Epithelial cell of prostate (primary cell): ENCODE measurements around the gene ARHGAP15.
A peak's percentile ranks its signal among the peaks of the same experiment; 100 is the strongest.

ENCODE experiments used
- DNase-seq: peaks from one replicate; pipeline ENCODE4 v3.0.0-alpha.2; 2011; ENCODE audit warnings: low read depth, low spot score
- H3K27ac ChIP-seq: fragments of 450-650 bp; 2 replicates; pipeline ENCODE4 v1.5.1; 2017; ENCODE audit warnings: mild to moderate bottlenecking

ARHGAP15 gene

DNA sequence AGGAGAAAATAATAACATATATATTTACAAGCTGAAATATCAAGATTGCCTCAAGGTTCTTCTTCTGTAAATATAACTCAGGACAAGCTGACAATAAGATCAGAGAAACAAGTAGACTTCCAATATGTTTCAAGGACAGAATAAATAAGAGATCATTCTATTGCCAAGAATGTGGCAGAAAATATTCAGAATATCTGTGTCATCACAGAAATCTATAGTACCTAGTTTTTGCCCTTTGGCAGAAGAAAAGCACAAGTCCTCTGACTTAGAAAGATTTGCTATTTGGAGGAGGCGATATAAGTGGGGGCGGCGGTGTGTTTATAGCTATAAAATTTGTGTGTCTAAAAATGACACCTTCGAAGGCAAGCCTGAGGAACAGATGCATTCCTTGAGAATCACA, 34.3 kb downstream of the ARHGAP15 start:
- no peak overlapping the region for H3K27ac ChIP-seq
- no peak for DNase-seq

DNA sequence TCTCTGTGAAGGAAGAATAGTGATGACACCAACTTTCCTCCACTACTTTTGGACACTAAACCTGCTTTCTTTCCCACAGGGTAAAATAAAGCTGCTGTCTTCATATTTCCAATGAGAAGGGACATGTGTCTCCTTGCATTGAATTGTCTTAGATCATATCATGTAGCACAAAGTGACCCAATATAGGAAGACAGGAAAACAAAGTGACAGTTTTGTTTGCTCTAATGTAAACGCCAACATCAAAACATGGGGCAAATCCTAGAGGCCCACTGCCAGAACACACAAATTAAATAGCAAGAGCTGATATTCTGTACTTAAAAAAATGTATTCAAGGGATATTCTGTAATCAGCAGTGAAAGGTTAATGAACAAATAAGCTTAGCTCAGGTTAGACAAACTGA, 36.1 kb downstream of the ARHGAP15 start:
- H3K27ac ChIP-seq = no peak overlapping the region
- DNase-seq = no peak

DNA sequence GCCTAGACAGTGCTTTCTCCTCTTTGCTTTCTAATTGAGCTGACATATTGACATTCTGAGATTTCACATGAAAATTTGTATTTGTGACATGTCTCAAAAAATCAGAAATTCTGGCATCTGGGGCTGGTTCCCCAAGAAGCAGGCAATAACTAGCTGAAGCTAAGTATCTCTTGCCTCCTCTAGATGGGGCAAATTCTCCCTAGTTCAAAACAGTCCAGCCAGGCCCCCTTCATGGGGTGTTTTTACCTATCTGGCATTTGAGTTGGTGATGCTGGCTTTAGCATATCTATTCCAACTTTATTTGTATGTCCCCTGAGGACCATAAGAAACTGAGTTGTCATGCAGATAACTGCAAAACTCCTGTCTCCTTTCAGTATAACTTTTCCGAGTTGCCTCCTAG, 39.9 kb downstream of the ARHGAP15 start:
- no peak overlapping the region for H3K27ac ChIP-seq
- DNase-seq = no peak

DNA sequence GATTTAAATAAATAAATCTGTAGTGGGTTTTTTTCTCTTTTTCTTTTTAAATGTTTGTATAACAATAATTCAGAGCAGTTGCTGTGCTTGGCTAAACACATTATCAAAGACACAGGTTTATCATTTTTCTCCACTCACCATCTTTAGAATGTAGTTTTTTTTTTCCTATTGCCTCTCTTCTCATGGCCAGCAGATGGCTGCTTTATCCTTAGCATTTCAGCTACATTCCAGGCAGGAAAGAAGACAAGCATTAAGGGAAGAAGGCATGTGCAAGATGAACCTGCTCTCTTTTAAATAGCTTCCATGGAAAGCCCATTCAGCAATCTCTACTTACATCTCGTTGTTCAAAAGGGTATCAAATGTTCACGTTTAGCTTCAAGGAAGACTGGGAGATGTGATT, 42.6 kb downstream of the ARHGAP15 start:
- no peak for DNase-seq
- no peak overlapping the region for H3K27ac ChIP-seq

DNA sequence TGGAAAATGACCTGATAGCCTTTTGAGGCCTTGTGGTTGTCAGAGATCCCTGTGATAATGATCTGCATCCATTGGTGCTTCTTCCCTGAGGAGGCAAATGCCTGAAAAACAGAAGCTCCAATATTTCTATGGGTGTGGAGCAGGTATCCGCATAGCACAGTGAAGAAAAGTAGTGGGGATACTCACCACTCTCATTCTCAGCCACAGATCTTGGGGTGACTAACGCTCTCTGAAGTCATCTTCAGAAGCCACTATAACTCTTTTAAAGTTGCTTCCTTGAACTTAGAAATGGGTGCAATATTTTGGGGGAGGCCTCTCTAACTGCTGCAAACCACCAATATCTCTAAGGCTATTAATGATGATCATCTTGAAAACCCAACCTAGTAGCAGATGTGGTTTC, 46.2 kb downstream of the ARHGAP15 start:
- no peak for DNase-seq
- no peak overlapping the region for H3K27ac ChIP-seq

DNA sequence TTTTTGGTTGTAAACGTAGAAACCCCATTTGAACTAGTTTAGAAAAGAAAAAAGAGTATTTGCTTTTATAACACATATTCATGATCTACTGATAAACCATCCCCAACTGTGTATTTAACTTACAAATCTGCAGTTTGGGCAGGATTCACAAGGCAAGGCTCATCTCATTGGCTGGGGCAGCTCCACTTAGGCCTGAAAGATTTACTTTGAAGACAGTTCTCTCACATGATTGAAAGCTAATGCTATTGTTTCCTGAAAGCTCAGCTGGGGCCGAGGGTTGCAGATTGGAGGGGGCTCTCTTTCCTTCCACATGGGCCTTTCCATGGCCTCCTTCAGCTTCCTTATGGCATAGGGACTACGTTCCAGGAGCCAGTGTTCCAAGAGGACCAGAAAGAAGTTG, 47.4 kb downstream of the ARHGAP15 start:
- no peak for DNase-seq
- no peak overlapping the region for H3K27ac ChIP-seq

DNA sequence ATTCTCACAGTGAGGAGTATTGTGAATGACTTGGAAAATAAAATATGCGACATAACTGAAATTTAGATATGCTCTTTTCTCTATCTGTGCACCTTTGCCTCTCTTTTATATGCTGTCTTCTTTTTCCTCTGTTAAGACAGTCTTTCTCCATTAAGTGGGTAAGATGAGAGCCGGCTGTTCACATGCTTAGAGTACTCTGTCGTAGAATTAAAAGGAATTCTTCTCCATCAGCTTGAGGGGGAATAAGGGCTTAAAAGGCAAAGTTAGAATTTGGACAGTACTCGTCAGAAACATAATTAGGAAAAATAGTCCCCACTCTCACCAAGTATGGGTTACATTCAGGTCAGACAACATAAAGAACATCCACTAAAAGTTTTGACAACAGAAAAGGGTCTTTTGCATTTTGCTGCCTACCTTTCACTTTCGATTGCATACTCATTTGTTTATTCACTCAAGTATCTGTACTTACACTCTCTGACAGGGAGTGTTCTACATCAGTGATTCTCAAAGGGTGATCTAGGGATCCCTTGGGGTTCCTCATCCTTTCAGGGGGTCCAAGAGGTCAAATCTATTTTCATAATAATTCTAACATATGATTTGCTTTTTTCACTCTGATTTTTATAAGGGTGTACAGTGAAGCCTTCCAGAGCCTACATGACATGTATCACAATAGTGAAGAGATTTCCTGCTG, 48.0 kb downstream of the ARHGAP15 start:
- no peak overlapping the region for H3K27ac ChIP-seq
- DNase-seq = no peak

DNA sequence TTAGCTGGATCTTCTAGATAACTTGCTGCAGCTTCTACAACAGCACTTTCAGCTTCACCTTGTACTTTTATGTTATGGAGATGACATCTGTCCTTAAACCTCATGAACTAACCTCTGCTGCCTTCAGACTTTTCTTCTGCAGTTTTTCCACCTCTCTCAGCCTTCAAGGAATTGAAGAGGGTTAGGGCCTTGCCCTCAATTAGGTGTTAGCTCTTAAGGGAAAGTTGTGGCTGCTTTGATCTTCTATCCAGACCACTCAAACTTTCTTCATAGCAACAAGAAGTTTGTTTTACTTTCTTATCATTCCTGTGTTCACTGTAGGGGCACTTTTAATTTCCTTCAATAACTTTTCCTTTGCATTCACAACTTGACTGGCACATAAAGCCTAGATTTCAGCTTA, 52.3 kb downstream of the ARHGAP15 start:
- no peak overlapping the region for H3K27ac ChIP-seq

DNA sequence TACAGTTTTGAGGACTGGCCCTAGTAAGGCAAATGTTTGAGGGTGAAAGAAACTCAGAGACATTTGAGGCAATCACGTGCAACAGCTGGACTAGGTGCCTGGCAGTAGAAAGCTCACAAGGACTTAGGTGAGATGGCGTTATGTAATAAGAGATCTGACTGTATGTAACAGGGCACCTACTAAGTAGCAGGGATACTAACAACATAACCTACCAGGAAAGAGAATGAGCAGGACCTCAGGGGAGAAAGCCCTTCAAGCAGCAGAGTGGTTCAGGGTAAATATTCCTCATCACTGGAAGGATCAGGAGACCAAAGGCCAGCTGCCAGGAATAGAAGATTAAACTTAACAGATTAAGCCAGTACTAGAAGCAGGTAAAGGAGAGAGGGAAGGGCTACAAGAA, 53.4 kb downstream of the ARHGAP15 start:
- H3K27ac ChIP-seq = no peak overlapping the region
- no peak for DNase-seq

More for the DNA sequence above, 52.3 kb downstream of the ARHGAP15 start:
- DNase-seq = no peak

DNA sequence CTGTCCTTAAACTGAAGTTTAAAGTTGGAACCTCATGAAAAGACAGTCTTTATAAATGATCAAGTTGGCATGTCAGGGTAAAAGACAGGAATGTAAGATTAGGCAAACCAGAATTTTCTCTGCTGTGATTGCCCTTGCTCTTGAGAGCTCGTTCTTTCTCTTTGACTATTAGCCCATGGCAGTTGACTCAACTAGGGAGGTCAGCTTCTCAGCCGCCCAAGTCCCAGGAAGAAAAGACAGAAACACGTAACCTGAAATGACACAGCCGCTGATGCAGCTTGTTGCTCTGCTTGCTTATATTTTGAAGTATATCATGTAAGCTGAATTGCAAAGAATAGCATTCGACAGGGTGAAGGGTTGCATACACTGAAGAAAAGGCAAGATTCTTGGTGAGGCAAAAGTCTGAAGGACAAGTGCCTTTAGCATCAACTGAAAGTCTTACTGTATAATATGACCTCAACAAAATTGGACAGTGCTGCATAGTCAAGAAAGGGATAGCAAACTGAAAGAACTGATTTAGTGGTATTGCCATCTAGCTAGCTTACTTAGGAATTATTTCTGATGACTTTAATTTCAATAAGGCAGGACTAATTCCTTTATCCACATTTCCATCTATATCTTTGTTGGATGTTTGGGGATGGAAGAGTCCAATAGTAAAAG, 54.7 kb downstream of the ARHGAP15 start:
- no peak for DNase-seq
- H3K27ac ChIP-seq = no peak overlapping the region

DNA sequence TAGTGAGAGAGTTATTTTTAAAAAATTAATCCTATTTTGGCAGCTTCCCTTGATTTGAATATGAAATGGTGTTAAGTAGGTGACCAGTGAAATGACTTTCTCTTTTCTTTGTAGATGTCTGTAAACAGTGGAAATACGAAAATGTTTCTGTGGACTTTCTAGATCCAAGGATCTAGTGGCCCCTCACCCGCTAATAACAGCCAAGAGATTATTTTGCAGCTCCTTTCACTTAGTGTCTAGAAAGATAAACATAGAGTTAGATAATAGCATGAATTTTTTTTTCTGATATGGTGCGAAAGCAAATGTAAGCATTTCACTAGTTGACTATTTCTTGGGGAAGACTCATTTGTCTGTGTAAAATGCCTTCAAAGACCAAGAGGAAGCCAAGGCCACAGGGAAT, 57.7 kb downstream of the ARHGAP15 start:
- DNase-seq = no peak
- no peak overlapping the region for H3K27ac ChIP-seq

DNA sequence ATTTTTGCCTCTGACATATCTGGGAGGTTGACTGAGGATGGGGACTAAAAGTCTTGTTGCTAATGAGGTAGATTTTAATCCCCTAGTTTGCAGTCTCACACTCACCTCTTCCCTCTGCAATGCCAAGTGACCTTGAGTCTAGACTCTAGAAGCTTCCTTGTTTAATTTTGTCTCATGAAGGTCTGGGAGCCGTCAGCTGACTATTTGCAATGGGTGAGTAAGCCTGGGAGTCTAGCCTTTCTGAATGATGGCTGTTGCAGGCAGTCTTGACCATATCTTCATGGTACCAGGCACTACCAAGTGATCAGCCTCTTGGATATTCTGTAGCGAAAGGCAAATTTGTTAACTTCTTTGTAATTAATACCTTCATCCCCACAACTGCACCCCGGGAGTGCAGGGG, 61.2 kb downstream of the ARHGAP15 start:
- H3K27ac ChIP-seq = no peak overlapping the region
- DNase-seq = no peak

DNA sequence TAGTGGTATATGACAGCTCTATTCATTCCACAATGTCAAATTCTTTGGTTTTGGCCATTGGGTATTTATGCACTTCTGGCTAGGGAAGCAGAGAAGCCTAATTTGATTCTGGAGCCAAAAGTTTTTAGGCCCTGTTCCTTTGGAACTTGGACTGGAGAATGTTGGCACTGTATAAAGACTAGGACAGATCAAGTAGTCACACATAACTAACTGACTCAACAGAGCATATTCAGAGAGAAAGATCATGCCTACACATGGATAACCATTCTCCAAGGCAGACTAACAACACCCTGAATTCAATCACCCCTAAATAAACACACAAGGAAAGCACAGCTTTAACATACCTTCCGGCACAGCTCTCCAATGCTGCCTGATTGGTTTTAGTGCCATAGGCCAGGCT, 62.9 kb downstream of the ARHGAP15 start:
- no peak overlapping the region for H3K27ac ChIP-seq
- DNase-seq = no peak

DNA sequence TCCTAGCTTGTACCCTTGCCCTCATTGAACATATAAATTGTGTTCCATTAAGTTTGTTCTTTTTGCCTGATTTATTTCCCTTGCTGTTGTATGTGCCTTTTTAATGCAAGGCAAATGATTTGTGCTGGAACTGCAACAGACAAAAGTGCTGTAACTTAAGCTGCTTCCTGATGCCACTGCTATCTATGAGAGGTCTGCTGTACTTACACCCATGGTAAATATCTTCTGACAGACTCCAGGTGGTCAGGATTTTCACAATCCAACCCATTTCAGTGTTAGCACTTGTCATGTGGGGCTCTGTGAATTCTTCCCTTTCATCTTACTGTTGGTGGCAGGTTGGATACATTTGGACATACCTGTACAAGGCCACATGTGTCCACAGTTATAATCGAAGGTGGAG, 63.5 kb downstream of the ARHGAP15 start:
- DNase-seq = no peak
- no peak overlapping the region for H3K27ac ChIP-seq

DNA sequence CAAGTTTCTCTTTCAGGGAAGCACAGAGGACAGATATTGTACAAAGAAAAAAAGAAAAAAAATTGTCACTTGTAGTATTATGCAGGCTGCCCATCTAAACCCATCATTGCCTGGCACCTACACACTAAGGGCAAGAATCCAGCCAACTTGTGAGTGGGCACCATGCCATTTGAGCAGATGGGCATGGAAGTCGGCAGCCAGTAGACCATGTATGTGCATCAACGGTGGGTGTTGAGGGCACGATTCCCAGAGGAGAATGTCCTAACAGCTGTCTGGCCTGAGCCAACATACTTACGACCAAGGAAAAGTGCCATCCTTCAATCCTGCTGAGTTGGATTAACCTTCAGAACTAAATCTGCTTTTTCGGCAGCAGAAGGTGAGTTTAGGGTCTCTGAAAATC, 63.9 kb downstream of the ARHGAP15 start:
- DNase-seq = no peak
- H3K27ac ChIP-seq = no peak overlapping the region

DNA sequence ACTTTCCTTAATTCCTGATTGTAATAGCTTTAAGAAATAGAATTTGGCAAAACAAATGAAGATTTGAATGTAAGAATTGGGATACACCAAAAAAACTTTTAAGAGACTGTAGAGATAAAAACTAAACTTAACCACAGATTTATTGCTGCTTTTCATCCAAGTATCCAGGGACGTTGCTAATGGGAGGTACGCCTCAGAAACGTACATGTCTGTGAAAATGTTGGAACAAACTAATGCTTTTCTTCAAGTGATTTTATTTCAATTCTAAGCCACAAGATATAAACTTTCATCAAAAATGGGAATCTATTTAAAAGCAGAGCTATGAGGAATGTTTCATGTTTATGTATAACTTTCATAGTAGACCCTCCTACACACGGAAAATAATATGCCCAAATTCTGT, 66.3 kb downstream of the ARHGAP15 start:
- no peak overlapping the region for H3K27ac ChIP-seq
- no peak for DNase-seq

DNA sequence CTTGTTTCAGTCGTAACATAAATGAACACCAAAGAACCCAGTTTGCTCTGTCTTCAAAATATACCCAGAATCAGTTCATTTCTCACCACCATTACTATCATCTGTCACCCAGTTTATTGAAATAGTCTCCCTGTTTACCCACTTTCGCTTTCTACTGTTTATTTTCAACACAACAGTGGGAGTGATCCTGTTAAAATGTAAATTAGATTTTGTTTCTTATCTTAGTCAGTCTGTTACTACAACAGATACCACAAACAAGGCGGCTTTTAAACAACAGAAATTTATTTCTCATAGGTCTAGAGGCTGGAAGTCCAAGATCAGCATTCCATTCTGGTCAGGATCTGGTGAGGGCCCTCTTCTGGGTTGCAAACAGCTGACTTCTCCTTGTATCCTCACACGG, 74.8 kb downstream of the ARHGAP15 start:
- H3K27ac ChIP-seq = no peak overlapping the region
- DNase-seq = no peak

DNA sequence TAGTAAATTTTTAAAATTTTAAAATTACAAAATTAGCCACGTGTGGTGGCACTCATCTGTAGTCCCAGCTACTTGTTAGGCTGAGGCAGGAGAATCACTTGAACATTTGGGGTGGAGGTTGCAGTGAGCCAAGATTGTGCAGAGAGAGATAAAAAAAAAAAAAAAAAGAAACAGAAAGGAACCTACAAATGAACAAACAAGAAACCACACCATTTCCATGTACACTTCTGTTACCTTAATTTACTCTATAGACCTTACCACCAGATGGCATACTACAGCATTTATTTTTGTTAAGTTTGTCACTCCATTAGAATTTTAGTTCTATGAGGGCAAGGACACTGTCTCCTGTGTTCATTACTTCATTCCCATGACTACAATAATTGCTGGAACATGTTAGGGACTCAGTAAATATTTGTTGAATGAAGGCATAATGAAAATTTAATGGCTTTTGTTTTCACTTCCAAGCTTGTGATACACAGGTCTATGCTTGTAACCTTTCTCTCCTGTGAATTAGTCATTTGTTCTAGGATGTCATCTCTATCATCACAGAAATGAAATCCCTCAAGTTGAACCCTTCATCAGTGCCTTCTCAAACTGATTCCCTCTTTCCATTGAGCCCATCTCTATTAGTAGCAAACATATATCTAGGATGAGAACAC, 76.0 kb downstream of the ARHGAP15 start:
- peak; percentile 64 for DNase-seq
- H3K27ac ChIP-seq = no peak overlapping the region

DNA sequence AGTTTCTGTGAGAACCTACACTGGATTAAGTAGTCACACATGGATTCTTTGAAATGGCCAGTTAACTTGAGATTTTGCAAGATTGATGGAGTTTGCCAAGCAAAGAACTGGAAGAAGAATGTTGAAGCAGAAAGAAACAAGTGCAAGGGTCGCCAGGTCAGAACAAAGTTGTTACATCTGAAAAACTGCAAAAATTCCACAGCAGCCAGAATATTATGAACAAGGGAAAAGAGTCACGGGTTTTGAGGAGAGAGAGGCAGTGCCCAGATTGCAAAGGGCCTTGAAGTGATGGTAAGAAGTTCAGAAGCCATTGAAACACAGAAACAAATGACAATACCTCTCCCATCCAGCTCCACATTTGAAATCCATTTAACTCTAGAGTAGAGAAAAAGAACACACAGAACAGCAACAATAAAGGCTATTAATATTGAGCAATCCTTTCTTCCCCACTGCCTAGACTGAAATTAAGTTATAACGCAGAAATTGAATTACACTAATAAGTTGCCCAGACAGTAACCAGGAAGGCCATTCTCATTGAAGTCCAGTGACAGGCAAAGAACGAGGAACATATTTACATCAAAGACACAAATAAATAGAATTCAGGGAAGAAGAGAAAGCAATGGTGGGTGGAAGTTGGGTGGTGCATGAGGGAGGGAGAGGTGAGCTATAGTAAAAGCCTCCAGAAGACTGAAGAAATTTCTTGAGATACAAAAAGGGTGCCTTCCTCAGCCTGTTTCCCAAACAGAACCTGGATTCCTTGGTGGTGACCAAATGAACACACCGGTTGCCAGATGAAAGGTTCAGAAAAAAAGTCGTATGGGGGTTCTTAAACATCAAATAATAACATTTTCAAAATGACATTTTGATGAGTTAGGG, 80.6 kb downstream of the ARHGAP15 start:
- no peak overlapping the region for H3K27ac ChIP-seq
- DNase-seq = no peak

DNA sequence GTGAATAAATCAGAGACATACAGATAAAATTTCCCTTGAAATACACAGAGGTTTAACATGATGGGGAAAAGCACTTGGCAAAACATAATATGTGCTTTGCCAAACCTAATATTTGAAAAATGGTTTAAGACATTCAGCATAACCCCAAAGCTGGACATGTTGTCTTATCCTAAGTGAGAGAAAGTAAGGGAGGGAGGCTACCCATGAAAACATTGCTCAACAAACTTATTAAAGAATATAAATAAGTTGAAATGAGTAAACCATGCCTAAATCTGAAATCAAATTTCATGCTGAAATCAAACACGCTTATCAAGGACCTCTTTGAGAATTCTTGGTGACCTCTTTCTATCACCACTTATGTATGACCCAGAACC, 81.2 kb downstream of the ARHGAP15 start:
- no peak for DNase-seq
- H3K27ac ChIP-seq = no peak overlapping the region
